Erythroblast (primary cell): ENCODE measurements around the gene TRANK1.

Experiments
- GATA1 ChIP-seq: IDR thresholded peaks from 2 replicates; pipeline ENCODE4 v1.6.1; 2011; ENCODE audit warnings: low read depth, mild to moderate bottlenecking, control low read depth, low read length, moderate library complexity
- POLR2A ChIP-seq: IDR thresholded peaks from 2 replicates; pipeline ENCODE4 v1.6.1; 2011; ENCODE audit warnings: mild to moderate bottlenecking, low read length

DNA sequence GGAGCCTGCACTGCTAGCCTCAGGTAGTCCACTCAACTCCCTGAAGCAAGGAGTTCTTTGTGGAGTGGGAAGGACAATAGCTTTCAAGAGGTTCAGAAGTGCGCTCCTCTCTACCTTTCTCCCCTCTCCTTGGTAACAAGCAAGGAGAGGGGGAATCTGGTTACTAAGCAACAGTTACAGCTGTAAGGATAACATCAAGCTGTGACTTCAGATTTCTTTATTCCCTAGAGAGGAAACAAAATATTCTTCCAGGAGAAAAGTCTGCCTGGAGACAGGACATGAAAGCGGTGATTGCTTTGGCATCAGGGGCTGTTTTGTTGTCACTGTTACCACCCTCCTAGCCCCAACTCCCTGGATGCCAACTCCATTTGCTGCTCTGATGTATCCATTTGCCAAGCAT is 70.4 kb downstream of the TRANK1 start:
- no peak for TF ChIP-seq POLR2A
- no peak for TF ChIP-seq GATA1
